Pons (tissue), 1 donor: ENCODE data around the gene AP2S1.
A peak's percentile ranks its signal among the peaks of the same experiment; 100 is the strongest.
"Not testable (repeated sequence)": the region's sequence is repeated elsewhere in the genome, so short reads cannot be mapped to it uniquely, and the experiment has no call there.

Experiments
- DNase-seq: peaks from one replicate; pipeline ENCODE4 v3.0.0-alpha.2; 2016; ENCODE audit warnings: low spot score

The AP2S1 gene

DNA sequence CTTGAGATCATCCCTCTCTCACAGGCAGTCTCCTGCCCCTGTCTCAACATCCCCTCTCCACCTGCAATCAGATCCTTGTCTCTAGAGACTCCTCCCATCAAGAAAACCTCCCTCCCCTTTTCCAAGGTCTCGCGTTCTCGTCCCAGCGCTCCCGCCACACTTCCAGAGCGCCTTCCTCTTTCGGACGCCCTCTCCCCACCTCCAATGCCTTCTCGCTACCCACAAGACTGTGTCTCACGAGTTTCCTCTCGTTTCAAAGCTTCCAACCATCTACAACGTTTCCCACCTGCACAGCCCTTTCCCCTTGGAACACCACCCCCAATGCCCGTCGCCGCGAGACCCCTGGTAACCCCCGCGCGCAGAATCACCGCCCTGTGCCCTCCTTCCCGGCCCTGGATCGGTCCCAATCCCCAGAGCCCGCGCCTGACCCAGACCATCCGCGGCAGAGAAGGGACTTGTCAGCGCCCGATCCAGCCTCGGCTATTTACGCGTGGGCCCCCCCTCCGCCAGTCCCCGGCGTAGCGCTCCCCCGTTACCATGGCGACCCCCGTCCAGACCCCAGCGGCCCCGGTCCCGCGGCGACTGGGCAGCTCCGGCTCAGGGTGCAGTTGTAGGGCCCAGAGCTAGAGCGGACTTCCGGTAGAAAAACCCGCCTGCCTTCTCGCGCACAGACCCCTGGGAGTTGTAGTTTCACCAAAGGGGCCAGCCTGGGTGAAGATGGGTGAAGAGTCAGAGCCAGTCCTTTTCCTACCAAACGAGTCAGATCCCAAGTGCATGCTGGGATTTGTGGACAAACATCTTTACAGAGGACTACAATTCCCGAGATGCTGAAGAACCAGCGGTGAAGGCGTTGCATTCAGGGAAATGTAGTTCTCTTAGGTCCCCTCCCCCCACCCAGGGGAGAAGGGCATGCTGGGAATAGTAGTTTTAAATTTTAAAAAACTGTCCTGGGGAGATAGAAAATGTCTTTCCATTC is at the start of gene AP2S1:
Gene AP2S1 (minus strand): TSS at position 619 of the 976 bp plus-strand sequence. CDS start 80 bp downstream, at position 539.
- DNase-seq: peak; percentile 100

DNA sequence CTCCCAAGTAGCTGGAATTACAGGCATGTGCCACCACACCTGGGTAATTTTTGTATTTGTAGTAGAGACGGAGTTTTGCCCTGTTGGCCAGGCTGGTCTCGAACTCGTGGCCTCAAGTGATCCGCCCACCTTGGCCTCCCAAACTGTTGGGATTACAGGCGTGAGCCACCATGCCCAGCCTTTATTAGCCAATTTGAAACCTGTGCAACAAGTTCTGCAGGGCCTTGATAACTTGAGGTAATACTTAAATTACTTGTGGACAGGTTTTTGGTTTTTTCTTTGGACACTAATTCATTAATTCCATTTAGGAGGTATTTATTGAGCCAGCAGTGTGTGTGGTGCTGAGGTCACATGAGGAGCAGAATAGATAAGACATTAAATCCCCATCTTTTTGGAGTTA is 49.7 kb upstream of the AP2S1 start:
- DNase-seq: no peak

DNA sequence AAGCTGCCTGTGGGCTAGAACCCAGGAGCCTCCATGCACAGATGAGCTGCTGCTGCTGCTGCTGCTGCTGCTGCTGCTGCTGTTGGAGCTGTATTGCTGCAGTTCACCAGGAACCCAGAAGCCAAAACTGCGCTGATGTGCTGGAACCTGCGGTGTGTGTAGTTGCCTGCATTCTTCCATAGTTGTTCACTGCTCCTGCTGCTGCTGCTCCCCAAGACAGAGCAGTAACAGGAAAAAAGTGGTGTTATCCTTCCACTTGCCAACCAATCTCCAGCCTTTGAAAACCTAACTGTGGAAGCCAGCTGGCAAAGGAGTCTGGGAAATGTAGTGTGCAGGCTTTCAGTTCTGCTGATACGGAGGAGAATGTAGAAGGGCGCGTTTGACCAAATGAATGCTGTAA is 48.1 kb upstream of the AP2S1 start:
- DNase-seq: peak; percentile 74

DNA sequence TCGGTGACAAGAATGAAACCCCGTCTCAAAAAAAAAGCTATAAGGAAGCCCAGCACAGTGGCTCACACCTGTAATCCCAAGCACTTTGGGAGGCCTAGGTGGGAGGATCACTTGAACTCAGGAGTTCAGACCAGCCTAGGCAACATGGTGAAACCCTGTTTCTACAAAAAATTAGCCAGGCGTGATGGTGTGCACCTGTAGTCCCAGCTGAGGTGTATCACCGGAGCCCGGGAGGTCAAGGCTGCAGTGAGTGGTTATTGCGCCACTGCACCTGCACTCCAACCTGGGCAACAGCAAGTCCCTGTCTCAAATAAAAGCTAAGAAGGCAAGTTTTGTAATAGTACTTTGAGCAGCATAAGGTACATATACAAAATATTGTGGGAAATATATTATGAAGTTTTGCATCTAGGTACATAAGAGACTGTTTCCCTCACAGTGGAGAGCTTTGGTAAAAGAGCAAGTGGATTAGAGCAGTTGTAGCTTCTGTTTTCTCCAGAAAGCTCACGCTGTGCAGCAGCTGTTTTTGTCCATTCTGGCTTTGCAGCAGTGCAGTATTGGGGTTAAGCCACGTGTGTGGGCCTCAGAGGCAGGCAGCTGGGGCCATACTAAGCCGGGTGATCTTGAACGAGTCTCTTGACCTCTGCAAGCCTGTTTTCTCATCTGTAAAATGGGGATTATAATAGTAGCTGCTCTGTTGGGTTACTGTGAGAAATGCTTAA is 45.6 kb upstream of the AP2S1 start:
- no peak for DNase-seq

DNA sequence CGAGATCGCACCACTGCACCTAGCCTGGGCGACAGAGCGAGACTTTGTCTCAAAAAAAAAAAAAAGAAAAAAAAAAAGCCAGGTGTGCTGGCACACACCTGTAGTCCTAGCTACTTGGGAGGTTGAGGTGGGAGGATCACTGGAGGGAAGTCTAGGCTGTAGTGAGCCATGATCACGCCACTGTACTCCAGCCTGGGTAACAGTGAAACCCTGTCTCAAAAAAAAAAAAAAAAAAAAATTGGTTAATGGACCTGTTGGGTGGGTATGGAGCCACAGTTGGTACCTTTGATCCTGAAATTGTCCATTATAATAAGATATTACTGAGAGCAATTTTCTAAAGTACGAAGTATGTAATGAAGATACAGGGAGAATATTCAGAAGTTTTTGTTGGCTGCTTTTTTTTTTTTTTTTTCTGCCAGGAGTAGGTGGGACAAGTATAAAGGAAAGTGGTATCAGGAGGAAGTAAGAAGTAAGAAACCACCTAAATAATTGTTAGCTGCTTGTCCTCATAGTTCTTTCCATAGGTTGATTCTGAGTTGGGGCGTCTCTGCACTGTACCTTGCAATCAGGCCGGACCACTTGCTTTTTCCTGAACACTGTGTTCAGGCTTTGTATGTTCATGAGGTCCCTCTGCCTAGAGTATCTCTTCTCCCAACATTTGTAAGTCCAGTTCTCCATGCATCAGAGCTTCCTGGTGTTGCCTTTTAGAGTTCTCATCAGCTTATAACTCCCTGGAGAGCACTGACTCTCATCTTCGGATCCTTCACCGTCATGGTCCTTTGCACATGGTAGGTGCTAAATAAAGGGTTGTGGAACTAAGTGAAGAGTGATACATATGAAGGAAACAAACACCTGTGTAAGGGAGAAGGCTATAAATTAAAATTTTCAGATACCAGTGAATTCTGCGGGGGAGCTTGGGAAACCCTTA is 41.9 kb upstream of the AP2S1 start:
- no peak for DNase-seq

DNA sequence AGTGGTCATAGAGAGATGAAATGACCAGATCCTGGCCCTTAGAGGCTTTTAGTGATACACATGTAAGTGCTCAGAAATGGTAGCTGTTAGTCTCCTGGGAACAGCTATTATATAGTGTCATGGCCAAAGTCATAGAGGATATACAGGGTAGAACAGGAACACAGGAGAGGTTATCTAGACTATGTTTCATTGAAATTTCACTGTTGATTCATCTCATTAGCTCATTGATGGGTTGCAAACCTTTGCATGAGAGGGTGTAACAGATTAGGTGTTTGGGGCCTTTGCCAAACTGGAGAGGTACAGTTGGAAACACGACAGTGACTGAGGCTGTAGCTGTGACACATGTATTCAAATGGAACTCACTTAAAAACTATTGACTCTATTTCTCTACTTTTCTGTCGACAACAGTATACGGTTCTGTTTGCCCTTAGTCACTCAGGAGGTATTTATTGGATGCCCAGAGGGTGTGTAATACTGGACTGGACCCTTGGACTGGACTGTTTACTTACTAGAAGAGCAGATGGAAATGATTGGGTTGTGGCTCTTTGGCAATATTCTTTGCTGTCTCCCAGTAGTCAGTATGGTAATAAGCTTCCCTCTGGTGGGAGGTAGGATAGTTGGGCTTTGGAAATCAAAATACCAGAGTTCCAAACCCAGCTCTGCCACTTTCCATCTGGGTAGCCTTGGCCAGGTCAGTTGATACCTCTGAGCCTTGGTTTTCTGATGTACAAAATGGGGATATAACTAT is 40.0 kb upstream of the AP2S1 start:
- DNase-seq: no peak

DNA sequence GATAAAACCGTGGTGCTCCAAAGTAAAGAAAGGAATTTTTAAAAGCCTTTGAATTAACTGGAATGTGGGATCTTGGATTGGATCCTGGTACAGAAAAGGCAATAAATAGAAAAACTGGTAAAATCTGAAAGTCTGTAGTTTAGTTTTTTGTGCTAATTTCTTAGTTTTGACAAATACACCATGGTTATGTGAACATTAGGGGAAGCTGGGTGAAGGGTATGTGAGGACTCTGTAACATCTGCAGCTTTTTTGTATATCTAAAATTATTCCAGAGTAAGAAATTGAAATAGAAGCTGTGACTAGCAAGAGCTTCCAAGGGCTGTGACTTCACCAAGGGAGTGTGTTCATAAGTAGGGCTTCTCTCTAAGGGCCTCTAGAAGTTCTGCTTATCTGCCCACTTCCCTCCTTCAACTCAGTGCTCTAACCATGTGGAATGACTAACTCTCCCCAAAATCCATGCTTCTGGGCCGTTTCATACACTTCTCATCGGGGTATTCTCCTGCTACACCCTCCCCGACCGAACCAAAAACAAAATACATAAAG is 36.7 kb upstream of the AP2S1 start:
- DNase-seq: no peak

DNA sequence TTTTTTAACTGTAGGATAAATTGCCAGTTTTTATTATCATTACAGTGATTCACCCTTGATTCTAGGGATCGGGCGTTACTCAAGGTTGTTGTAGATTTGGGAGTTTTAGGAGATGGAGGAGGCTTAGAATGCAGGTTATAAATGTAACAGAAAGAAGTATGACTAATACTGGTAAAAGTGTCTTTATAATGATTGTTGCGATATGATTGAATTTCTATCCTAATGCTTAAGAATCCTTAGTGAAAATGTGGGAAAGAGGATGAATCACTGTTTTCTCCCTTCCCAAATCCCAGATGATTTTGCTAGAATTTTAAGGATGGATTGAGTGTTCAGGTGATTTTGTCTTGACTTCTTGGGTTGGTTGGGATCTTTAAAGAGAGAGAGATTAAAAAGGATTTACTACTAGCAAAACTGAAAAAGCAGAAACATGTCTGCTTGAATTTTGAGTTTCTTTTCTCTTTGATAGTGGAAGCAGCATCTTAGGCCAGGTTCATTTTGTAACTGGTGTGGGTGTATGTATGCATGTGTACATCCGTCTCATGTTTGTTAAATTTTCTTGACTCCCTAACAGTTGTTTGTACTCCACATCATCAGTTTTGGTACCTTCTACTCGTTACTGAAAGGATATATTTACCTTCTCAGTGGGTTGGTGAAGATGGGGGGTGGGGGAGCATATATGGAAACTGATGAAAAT is 36.0 kb upstream of the AP2S1 start:
- no peak for DNase-seq

DNA sequence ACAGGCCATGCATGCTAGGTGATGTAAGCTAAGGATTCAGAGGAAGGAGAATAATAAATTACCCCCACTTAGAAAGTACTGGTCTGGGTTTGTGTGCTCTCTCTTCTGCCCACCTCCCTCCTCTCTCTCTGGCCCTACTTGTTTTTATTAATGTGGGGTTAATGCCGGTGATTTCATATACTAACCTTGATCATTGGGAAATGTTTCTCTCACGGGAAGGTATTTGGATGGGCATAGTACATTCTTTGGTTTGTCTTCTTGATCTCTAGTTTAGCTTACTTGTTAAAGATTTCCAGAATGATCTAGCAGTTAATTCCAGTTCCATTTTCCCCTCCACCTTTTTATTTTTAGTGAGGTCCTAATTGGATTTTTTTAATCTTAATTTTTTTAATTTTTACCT is 34.8 kb upstream of the AP2S1 start:
- DNase-seq: no peak

DNA sequence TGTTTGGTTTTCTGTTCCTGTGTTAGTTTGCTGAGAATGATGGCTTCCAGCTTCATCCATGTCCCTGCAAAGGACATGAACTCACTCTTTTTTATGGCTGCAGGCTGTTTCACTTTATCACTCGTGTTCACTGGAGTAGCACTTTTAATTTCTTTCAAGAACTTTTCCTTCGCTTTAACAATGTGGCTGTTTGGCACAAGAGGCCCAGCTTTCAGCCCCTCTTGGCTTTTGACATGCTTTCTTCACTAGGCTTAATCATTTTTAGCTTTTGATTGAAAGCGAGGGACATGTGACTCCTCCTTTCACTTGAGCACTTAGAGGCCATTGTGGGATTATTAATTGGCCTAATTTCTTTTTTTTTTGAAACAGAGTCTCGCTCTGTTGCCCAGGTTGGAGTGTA is 32.1 kb upstream of the AP2S1 start:
- DNase-seq: not testable (repeated sequence)

DNA sequence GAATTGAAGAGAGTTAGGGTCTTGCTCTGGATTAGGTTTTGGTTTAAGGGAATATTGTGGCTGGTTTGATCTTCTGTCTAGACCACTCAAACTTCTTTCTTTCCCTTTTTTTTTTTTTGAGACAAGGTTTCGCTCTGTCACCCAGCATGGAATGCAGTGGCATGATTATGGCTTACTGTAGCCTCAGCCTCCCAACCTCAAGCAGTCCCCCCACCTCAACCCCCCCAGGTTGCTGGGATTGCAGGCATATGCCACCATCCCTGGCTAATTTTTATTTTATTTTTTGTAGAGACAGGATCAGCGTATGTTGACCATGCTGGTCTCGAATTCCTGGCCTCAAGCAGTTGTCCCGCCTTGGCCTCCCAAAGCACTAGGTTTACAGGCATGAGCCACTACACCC is 31.4 kb upstream of the AP2S1 start:
- no peak for DNase-seq

DNA sequence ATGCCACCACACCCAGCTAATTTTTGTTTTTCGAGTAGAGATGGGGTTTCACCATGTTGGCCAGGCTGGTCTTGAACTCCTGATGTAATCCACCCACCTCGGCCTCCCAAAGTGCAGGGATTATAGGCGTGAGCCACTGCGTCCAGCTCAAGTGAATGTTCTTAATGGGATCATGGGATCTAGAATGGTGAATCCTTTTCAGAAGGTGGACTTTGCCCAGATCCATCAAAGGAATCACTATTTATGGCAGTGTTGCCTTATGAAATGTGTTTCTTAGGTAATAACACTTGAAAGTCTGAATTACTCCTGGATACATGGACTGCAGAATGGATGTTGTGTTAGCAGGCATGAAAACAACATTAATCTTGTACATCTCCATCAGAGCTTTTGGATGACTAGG is 30.4 kb upstream of the AP2S1 start:
- no peak for DNase-seq

DNA sequence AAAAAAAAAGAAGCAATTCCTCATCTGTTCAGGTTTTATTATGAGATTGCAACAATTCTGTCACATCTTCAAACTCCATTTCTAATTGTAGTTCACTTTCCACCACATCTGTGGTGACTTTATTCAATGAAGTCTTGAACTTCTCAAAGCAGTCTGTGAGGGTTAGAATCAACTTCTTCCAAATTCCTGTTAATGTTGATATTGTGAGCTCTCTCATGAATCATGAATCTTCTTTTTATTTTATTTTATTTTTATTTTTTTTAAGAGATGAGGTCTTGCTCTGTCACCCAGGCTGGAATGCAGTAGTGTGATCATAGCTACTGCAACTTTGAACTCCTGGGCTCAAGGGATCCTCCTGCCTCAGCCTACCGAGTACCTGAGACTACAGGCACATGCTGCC is 29.8 kb upstream of the AP2S1 start:
- DNase-seq: no peak

DNA sequence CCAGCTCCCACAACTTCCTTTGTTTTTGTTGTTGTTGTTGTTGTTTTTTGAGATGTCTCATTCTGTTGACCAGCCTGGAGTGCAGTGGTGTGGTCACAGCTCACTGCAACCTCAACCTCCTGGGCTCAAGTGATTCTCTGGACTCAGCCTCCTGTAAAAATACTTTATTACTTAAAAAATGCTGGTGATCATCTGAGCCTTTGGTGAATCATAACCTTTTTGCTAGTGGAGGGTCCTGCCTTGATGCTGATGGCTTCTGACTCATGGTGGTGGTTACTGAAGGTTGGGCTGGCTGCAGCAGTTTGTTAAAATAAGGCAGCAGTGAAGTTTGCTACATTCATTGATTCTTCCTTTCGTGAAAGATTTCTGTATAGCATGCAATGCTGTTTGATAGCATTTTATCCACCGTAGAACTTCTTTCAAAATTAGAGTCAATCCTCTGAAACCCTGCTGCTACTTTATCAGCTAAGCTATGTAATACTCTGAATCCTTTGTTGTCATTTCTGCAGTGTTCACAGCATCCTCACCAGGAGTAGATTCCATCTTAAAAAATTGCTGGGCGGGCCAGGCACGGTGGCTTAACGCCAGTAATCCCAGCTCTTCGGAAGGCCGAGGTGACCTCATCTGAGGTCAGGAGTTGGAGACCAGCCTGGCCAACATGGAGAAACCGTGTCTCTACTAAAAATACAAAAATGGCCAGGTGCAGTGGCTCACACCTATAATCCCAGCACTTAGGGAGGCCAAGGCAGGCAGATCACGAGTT is 28.1 kb upstream of the AP2S1 start:
- DNase-seq: no peak

DNA sequence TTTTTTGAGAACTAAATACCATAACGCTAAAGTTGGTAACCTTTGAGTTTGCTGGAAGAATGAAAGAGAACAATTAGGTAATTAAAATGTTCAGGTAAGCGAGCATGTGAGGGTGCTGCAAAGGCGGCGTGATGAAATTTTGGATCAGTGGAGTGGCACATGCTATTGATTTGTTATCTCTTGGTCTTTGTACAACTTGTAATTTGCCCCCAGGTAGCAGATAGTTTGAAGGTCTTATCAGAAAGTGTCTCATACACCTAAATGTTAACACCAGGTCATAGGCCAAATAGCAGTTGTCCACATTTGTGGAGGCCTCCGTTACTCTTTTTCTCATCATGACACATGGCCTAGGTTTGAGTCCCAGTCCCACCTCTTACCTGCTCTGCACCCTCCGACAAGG is 25.0 kb upstream of the AP2S1 start:
- no peak for DNase-seq

DNA sequence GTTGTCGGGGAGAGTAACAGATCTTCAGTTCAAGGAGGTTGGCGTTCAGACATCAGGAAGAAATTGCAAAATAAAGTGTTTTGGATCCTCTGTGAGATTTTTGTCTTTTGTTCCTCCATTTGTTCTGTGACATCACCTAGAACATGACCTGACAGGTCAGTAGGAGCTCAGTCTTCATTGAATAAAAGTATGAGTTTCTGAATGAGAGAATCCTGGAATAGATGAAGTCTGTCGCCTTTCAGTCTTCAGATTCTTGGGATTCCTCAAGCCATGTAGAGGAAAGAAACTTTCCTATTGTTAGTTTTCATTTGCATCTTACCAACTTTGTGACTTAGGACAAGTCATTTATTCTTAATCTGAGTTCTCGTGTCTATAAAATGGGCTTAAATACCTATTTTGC is 24.6 kb upstream of the AP2S1 start:
- DNase-seq: no peak

DNA sequence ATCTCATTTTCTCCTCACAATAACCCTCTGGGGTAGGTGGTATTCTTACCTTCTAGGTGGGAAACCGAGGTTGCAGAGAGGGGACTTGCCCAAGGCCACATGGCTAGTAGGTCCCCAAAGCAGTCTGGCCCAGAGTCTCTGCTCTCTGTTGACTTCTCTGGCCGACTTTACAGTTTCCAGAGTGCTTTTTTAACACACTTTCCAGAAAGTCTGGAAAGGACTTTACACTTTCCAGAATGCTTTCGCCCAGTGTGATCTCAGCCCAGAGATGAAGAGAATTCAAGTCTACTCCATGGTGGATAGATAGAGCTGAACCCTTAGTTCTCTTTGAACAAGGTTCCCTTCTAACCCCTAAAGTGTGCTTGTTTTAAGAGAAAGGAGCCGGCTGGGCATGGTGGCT is 22.3 kb upstream of the AP2S1 start:
- DNase-seq: no peak

DNA sequence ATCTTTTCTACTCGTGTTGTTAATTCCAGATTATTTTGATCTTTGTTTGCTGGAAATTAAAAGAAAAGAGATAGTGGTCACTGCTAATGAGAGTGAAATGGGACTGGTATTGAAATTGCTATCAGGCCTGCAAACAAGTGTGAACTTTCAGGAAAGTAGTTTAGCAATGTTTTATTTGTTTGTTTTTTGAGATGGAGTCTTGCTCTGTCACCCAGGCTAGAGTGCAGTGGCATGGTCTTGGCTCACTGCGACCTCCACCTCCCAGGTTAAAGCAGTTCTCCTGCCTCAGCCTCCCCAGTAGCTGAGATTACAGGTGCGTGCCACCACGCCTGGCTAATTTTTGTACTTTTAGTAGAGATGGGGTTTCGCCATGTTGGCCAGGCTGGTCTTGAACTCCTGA is 20.5 kb upstream of the AP2S1 start:
- DNase-seq: not testable (repeated sequence)

DNA sequence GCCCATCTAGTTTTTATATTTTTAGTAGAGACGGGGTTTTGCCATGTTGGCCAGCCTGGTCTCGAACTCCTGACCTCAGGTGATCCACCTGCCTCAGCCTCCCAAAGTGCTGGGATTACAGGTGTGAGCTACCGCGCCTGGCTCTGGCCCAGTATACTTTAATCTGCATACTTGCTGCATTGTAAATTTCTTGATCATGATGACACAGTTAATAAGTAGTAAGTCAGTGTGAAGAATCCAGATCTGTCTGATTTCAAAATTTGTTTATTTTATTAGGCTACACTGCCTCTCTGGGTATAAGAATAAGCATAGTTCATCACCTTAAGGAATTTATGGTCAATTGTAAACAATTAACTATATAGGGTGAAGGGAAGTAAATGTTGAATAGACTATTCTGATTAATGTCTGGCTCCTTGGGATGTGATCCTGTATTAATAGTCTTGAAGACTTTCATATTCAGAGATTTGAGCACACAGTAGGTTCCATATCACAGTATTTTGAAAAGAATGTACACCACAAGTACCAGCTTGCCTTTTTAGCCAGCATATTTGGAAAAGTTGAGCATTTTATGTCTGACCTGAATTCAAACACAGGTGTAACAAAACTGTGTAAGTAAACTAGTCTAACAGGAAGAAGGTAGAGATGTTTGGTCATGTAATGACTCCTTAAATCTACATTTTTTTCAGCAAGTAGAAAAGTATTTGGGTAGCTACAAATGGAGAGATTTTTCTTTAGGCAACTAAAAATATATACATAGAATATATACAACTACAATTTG is 17.6 kb upstream of the AP2S1 start:
- DNase-seq: no peak
